ENCODE measurements around the gene PACS1.

DNA sequence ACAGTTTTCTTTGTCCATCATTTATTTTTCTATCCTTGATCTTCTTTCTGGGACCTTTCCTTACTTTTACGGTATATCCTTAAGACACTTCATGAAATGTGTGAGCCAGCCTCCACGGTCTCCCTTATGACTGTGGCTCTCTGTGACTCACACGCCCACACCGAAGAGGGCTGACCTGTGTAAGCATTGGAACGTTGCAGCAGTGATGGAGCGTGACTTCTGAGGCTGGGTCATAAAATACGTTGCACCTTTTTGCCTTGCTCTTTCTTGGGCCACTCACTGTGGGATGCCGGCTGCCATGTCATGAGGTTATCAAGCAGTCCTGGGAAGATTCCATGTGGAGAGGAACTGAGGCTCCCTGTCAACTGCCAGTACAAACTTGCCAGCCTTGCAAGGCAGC lies 102.1 kb downstream of the PACS1 start:
- TF ChIP-seq, protein P1, sequence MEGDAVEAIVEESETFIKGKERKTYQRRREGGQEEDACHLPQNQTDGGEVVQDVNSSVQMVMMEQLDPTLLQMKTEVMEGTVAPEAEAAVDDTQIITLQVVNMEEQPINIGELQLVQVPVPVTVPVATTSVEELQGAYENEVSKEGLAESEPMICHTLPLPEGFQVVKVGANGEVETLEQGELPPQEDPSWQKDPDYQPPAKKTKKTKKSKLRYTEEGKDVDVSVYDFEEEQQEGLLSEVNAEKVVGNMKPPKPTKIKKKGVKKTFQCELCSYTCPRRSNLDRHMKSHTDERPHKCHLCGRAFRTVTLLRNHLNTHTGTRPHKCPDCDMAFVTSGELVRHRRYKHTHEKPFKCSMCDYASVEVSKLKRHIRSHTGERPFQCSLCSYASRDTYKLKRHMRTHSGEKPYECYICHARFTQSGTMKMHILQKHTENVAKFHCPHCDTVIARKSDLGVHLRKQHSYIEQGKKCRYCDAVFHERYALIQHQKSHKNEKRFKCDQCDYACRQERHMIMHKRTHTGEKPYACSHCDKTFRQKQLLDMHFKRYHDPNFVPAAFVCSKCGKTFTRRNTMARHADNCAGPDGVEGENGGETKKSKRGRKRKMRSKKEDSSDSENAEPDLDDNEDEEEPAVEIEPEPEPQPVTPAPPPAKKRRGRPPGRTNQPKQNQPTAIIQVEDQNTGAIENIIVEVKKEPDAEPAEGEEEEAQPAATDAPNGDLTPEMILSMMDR (IDR thresholded peaks at IDR 0.05) = no peak
- TF ChIP-seq SIN3A (IDR thresholded peaks at IDR 0.05; ENCODE audit: borderline replicate concordance, insufficient read depth, low read depth, low read length) = no peak
- TF ChIP-seq POLR2AphosphoS5 (IDR thresholded peaks at IDR 0.05; ENCODE audit: low read depth, low read length) = no peak

Data from Panc1 (cell line).